Measurements from ENCODE around the gene CCDC102A.
A peak's percentile ranks its signal among the peaks of the same experiment; 100 is the strongest.

DNA sequence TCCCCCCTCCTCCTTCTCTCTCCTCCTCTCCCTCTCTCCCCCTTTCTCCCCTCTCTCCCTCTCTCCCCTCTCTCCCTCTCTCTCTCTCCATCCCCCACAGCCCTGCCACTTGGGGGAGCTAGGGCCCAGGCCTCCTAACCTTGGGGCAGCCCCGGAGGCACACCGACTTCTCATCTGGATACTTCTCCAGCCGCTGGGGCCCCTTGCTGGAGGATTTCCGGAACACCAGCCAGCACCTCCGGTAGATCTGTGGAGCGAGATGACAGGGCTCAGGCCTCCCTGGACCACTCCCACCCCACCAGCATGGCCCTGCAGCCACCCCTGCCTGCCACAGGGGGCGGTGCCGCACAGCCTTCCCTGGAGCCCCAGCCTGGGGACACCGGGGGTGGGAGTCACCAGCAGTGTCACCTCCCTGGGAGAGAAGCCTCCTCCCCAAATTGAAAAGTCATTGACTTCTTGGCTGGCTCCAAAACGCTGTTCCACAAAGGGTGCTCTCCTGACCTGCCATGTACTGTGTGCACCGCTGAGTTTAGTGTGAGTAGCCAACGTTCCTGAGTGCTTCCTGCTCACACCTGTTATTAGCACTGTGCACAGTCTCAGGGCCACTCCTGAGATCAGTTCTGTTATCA lies 60.5 kb downstream of the CCDC102A start:
- TF ChIP-seq CTCF (conservative IDR thresholded peaks at IDR 0.05 in 1 of 2, IDR thresholded peaks at IDR 0.05 in 1 of 2; ENCODE audit: extremely low read depth in 1 of 2, insufficient read depth in 1 of 2, low read depth in 1 of 2, low read length in 2 of 2) (peak in 1 of 2 donors; percentile 24), EZH2 (IDR thresholded peaks at IDR 0.05; ENCODE audit: borderline replicate concordance, low read length) (no peak)

All from mammary epithelial cell (primary cell).